Measurements from ENCODE around the gene LIAS. TPM values are rescaled to one million over a fixed set of nuclear protein-coding genes. Genes with fewer than 3 reads are reported as not detected.
"Not testable (repeated sequence)": the region's sequence is repeated elsewhere in the genome, so short reads cannot be mapped to it uniquely, and the experiment has no call there.

Gene LIAS
- 5.5 TPM for polyA plus RNA-seq (2012; ENCODE audit: insufficient read depth, insufficient read length, low read depth)

DNA sequence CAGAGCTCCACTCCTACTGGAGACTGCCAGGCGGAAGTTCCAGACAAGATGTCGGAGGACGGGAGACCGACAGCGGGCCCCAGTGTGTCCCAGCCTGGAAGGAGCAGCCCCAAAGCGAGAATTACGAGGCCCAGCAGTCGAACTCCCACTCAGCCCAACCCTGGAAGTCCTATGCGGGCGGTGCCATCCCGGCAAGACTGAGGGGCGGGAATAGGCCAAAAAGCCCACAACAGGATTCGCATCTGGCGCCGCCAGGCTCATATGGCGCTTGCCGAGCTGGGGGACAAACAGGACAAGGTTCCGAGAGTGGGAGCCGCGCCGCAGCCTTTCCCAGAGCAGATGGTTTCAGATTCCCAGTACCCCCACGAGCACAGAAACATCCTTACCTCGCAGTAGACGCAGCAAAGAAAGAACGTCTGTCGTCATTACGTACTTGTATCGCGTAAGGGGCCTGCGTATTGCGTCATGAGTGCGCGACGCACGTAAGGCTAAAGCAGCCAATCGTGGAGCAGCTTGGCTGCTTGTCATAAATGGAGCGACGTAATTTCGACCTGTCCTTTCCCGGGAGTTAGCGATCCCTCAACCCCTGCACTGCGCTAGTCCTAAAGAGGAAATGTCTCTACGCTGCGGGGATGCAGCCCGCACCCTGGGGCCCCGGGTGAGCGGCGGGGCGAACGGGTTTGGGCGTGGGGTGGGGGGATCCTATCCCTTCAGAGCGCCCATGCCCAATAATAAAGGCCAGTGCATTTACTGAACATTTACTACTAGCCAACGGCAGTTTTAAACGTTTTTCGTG is at the start of gene LIAS, which contains the start of gene RPL9:
TSS of gene LIAS (plus strand) at position 552 of the 796 bp plus-strand sequence. CDS start at position 614, 62 bp downstream.
TSS of gene RPL9 (minus strand) at position 418 of the 796 bp plus-strand sequence. CDS start 483 bp downstream, outside the sequence.
- H3K36me3 ChIP-seq, result peaks cover 57% of the 10 kb centered on the region

GRCh38 chr4:39410415-39410814 is 48.4 kb upstream of the LIAS start:
- no peaks in the 10 kb centered on the region for H3K27me3 ChIP-seq
- no peaks in the 10 kb centered on the region for H3K4me1 ChIP-seq
- TF ChIP-seq, protein P1, sequence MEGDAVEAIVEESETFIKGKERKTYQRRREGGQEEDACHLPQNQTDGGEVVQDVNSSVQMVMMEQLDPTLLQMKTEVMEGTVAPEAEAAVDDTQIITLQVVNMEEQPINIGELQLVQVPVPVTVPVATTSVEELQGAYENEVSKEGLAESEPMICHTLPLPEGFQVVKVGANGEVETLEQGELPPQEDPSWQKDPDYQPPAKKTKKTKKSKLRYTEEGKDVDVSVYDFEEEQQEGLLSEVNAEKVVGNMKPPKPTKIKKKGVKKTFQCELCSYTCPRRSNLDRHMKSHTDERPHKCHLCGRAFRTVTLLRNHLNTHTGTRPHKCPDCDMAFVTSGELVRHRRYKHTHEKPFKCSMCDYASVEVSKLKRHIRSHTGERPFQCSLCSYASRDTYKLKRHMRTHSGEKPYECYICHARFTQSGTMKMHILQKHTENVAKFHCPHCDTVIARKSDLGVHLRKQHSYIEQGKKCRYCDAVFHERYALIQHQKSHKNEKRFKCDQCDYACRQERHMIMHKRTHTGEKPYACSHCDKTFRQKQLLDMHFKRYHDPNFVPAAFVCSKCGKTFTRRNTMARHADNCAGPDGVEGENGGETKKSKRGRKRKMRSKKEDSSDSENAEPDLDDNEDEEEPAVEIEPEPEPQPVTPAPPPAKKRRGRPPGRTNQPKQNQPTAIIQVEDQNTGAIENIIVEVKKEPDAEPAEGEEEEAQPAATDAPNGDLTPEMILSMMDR (IDR thresholded peaks at IDR 0.05; ENCODE audit: low read depth, low read length), result 0 out of 2 replicates have a peak, but pooled peaks have one; percentile 23
- H3K9me3 ChIP-seq, result no peaks in the 10 kb centered on the region
- no peaks in the 10 kb centered on the region for H3K36me3 ChIP-seq
- DNase-seq, result no peak
- no peak overlapping the region for H3K4me3 ChIP-seq (ENCODE audit: low read depth, low read length)

More for the DNA sequence above, at the start of gene LIAS, which contains the start of gene RPL9:
- Histone ChIP-seq H3K4me1 (peaks cover 3% of the 10 kb centered on the region; the same call in 1 of the 2 replicates), H3K4me3 (ENCODE audit: low read depth, low read length) (peak within 1 kb of the TSS; percentile 94), H3K9me3 (no peaks in the 10 kb centered on the region), H3K27me3 (no peaks in the 10 kb centered on the region)
- TF ChIP-seq, protein P1 (IDR thresholded peaks at IDR 0.05; ENCODE audit: low read depth, low read length), result no peak
- DNase-seq, result peak; percentile 94

GRCh38 chr4:39411561-39411960 is 47.3 kb upstream of the LIAS start:
- not testable (repeated sequence) for H3K9me3 ChIP-seq; DNase-seq; H3K36me3 ChIP-seq; H3K4me1 ChIP-seq; H3K4me3 ChIP-seq (ENCODE audit: low read depth, low read length); H3K27me3 ChIP-seq

GRCh38 chr4:39415678-39416283 is 43.1 kb upstream of the LIAS start:
- H3K36me3 ChIP-seq, result no peaks in the 10 kb centered on the region
- H3K27me3 ChIP-seq, result no peaks in the 10 kb centered on the region
- no peaks in the 10 kb centered on the region for H3K4me1 ChIP-seq
- H3K4me3 ChIP-seq (ENCODE audit: low read depth, low read length), result no peak overlapping the region
- no peak for DNase-seq
- H3K9me3 ChIP-seq, result no peaks in the 10 kb centered on the region
- TF ChIP-seq, protein P1 (IDR thresholded peaks at IDR 0.05; ENCODE audit: low read depth, low read length), result no peak

DNA sequence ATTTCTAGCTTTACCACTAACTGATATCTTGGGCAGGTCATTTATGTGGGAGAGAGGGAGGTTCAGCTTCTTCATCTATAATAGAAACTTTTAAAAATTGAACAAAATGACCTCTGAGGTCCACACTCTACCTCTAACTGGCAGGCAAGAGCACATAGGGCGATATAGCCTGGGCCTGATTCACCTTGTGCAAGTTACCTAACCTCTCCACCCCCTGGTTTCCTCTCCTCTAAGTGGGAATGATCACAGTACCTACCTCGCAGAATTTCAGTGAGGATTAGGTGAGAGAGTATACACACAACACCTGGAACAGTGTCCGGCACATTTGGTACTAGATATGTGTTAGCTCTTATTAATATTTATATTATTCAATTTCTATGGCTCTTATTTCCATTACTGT is 36.6 kb upstream of the LIAS start:
- Histone ChIP-seq H3K4me1 (no peaks in the 10 kb centered on the region), H3K4me3 (ENCODE audit: low read depth, low read length) (no peak overlapping the region), H3K36me3 (no peaks in the 10 kb centered on the region), H3K9me3 (no peaks in the 10 kb centered on the region), H3K27me3 (no peaks in the 10 kb centered on the region)
- TF ChIP-seq, protein P1 (IDR thresholded peaks at IDR 0.05; ENCODE audit: low read depth, low read length), result no peak
- DNase-seq, result no peak

GRCh38 chr4:39425297-39425696 is 33.6 kb upstream of the LIAS start:
- not testable (repeated sequence) for H3K36me3 ChIP-seq; H3K4me3 ChIP-seq (ENCODE audit: low read depth, low read length); H3K9me3 ChIP-seq; H3K27me3 ChIP-seq; H3K4me1 ChIP-seq; DNase-seq

- no peaks in the 10 kb centered on the region for H3K4me1 ChIP-seq
- TF ChIP-seq, protein P1 (IDR thresholded peaks at IDR 0.05; ENCODE audit: low read depth, low read length), result no peak
These were observed 32.1 kb upstream of the LIAS start for GRCh38 chr4:39426728-39427127.

More at GRCh38 chr4:39426728-39427127, 32.1 kb upstream of the LIAS start:
- no peaks in the 10 kb centered on the region for H3K27me3 ChIP-seq
- H3K4me3 ChIP-seq (ENCODE audit: low read depth, low read length), result no peak overlapping the region
- no peaks in the 10 kb centered on the region for H3K36me3 ChIP-seq
- no peak for DNase-seq
- H3K9me3 ChIP-seq, result no peaks in the 10 kb centered on the region
